ENCODE measurements around the gene C1QTNF6. TPM values are rescaled to one million over a fixed set of nuclear protein-coding genes. Genes with fewer than 3 reads are reported as not detected.

Gene C1QTNF6
- total RNA-seq, 1 experiment from 2014 or later = 0.08 TPM

- Histone ChIP-seq H3K9me3 (replicated peaks) (no peaks in the 10 kb centered on the region), H3K27ac (no peak overlapping the region), H3K27me3 (no peaks in the 10 kb centered on the region), H3K4me1 (no peaks in the 10 kb centered on the region), H3K36me3 (no peaks in the 10 kb centered on the region), H3K4me3 (no peak overlapping the region)
- no peak for DNase-seq
Measured at GRCh38 chr22:37193629-37194191, 5.7 kb upstream of the C1QTNF6 start.

DNA sequence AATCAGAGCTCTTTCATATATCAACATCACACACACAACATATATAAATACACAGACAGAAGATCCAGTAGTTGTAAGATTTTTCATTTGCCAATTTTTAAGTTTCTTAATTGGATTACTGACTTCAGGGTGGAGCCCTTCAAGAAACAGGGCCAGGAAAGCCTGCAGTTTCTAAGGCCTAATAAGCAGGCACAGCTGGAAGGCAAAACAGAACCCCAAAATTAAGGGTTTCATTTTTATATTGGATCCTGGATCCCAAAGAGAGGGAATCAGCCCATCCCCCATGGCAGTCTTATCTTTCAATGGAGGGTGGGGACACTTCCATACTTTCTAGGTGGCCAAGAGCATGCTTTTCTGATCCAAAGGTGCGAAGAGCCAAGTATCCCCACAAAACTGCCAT, 4.7 kb upstream of the C1QTNF6 start:
- no peak for DNase-seq
- Histone ChIP-seq H3K4me1 (no peaks in the 10 kb centered on the region), H3K4me3 (no peak overlapping the region)

DNA sequence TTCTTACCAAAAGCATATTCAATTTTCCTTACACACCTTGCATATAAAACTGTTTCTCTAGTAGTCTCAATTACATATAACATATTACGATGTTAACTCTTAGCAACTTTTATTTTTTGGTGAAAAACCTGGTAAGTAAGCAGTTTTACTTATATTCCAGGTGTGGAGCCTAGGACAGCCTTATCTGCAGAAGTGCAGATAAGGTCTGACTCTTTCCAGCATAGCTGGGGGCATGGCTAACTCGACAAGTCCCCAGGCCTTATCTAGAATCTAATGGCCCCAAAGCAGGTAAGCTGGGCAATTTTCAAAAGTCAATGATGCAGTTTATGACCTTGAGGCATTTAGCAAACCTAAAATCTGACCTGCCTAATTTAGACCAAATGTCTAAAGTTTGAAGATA, 4.2 kb upstream of the C1QTNF6 start:
- H3K4me3 ChIP-seq = no peak overlapping the region
- no peak for DNase-seq
- no peaks in the 10 kb centered on the region for H3K36me3 ChIP-seq
- no peaks in the 10 kb centered on the region for H3K4me1 ChIP-seq
- H3K27ac ChIP-seq = no peak overlapping the region
- H3K9me3 ChIP-seq (replicated peaks) = no peaks in the 10 kb centered on the region
- H3K27me3 ChIP-seq = no peaks in the 10 kb centered on the region

More for the DNA sequence above, 4.7 kb upstream of the C1QTNF6 start:
- Histone ChIP-seq H3K27ac (no peak overlapping the region), H3K27me3 (no peaks in the 10 kb centered on the region), H3K36me3 (no peaks in the 10 kb centered on the region), H3K9me3 (replicated peaks) (no peaks in the 10 kb centered on the region)

GRCh38 chr22:37190262-37190780, 2.3 kb upstream of the C1QTNF6 start:
- no peak for DNase-seq

GRCh38 chr22:37188901-37189466, 937 bp upstream of the C1QTNF6 start:
- Histone ChIP-seq H3K27me3 (no peaks in the 10 kb centered on the region), H3K36me3 (no peaks in the 10 kb centered on the region), H3K9me3 (replicated peaks) (no peaks in the 10 kb centered on the region), H3K27ac (no peak overlapping the region), H3K4me1 (no peaks in the 10 kb centered on the region), H3K4me3 (no peak overlapping the region)
- no peak for DNase-seq

More at GRCh38 chr22:37190262-37190780, 2.3 kb upstream of the C1QTNF6 start:
- Histone ChIP-seq H3K27ac (no peak overlapping the region), H3K36me3 (no peaks in the 10 kb centered on the region), H3K4me1 (no peaks in the 10 kb centered on the region), H3K9me3 (replicated peaks) (no peaks in the 10 kb centered on the region), H3K27me3 (no peaks in the 10 kb centered on the region), H3K4me3 (no peak overlapping the region)

DNA sequence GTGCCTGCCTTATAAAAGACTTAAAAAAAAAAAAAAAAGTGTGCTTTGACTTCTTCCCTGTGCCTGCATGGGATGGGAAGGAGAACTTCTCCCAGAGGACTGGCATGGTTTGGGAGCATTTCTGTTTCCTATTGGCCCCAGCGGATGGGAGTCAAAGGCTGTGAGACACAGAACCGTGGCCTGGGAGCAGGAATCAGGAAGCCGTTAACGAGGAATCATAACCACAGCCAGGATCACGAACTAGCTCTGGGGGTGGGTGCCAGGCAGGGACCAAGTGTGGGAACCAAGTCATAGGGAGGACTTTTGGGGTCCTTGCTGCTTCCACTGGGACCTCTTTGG, 526 bp downstream of the C1QTNF6 start:
- Histone ChIP-seq H3K4me1 (no peaks in the 10 kb centered on the region), H3K4me3 (no peak overlapping the region), H3K36me3 (no peaks in the 10 kb centered on the region), H3K27ac (no peak overlapping the region), H3K9me3 (replicated peaks) (no peaks in the 10 kb centered on the region), H3K27me3 (no peaks in the 10 kb centered on the region)
- no peak for DNase-seq

DNA sequence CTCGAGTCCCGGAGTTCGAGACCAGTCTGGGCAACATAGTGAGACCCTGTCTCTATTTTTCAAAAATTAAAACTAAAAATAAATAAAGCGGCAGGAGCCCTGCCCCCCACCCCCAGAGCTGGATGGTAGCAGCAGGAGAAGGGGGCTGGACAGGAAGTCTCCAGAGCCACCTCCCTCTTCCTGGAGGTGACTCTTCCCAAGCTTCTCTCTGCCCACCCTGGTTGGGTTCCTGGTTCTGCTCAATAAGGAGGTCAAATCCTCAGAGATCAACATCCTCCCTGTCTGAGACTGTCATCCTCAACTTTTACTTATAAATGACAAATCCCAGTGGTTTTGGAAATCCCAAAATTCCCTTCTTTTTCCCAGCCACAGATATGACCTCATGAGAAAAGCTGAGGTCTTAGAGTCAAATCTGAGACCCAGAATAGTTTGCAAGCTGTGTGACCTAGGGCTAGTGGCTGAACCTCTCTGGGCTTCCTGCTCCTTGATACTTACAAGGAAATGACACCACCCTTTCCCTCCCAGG, 987 bp downstream of the C1QTNF6 start:
- no peaks in the 10 kb centered on the region for H3K36me3 ChIP-seq
- DNase-seq = no peak
- H3K4me3 ChIP-seq = no peak overlapping the region
- no peaks in the 10 kb centered on the region for H3K4me1 ChIP-seq
- H3K27me3 ChIP-seq = no peaks in the 10 kb centered on the region
- no peak overlapping the region for H3K27ac ChIP-seq
- H3K9me3 ChIP-seq (replicated peaks) = no peaks in the 10 kb centered on the region

DNA sequence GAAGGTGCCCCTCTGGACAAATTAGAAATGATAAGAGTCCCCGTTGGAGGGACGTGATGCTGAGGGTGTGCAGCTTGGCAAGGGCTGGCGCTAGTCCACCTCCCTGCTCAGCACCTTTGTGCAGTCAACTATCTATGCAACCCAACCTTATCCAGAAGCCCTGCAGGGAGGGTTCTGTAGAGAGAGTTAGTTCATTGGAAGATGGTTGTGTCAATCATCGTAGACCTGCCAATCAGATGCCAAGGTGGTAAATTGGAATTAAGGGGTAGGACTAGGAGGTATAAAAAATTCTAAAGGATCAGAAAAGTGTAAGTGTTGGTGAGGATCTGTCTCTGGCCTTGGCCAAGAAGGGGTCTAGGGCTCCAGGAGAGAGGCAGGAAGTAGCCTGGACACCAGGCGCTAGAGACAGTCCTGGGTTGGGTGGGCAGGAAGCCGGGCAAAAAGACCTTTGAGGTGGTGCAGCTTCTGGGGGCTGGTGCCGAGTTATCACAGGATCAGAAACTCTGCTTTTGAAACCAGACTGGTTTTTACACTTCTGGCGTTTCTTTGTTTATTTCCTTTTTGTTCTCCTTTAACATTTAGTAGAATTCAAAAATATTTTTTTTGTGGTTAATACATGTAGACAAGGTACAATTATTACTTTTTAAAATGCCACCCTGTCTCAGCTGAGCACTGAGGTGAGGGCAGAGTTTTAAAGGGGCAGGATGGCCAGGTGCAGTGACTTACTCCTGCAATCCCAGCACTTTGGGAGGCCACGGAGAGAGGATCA, 1.6 kb downstream of the C1QTNF6 start:
- no peak overlapping the region for H3K27ac ChIP-seq
- H3K27me3 ChIP-seq = no peaks in the 10 kb centered on the region
- H3K9me3 ChIP-seq (replicated peaks) = no peaks in the 10 kb centered on the region
- DNase-seq = peak in 1 of 2 experiments; percentile 27
- no peaks in the 10 kb centered on the region for H3K36me3 ChIP-seq
- H3K4me1 ChIP-seq = no peaks in the 10 kb centered on the region
- H3K4me3 ChIP-seq = no peak overlapping the region

DNA sequence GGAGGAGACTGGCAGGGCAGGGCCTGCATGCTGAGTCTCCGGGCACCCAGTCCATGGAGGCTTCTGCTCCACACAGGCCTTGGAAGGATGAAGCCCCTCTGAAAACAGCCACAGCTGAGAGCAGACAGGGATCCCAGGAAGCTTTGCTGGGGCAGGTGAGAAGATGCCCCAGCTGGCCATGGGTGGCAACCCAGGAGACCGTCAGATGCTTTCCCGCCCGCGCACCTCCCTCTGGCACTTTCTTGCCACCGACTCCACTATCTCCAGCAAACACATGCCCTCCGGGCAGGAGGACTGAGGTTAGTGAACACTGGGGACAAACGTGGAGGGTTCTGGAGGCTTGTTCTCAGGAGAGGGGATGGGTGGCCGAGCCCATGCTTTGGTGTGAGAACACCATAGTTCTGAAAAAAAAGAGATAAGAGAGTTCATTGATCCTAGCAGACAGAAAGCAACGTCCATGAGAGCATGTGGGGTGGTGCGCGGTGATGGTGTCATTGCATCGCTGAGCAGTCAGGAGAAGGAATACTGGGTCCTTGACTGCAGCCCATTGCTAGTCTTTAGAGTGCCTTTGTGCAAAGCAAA, 2.3 kb downstream of the C1QTNF6 start:
- no peaks in the 10 kb centered on the region for H3K4me1 ChIP-seq
- no peak overlapping the region for H3K27ac ChIP-seq
- no peaks in the 10 kb centered on the region for H3K9me3 ChIP-seq (replicated peaks)
- no peak overlapping the region for H3K4me3 ChIP-seq
- no peaks in the 10 kb centered on the region for H3K27me3 ChIP-seq
- no peaks in the 10 kb centered on the region for H3K36me3 ChIP-seq
- no peak for DNase-seq

GRCh38 chr22:37184816-37185541, 3.1 kb downstream of the C1QTNF6 start:
- no peak overlapping the region for H3K4me3 ChIP-seq
- no peaks in the 10 kb centered on the region for H3K9me3 ChIP-seq (replicated peaks)
- no peaks in the 10 kb centered on the region for H3K4me1 ChIP-seq
- H3K27ac ChIP-seq = no peak overlapping the region
- no peaks in the 10 kb centered on the region for H3K27me3 ChIP-seq
- H3K36me3 ChIP-seq = no peaks in the 10 kb centered on the region
- DNase-seq = no peak

DNA sequence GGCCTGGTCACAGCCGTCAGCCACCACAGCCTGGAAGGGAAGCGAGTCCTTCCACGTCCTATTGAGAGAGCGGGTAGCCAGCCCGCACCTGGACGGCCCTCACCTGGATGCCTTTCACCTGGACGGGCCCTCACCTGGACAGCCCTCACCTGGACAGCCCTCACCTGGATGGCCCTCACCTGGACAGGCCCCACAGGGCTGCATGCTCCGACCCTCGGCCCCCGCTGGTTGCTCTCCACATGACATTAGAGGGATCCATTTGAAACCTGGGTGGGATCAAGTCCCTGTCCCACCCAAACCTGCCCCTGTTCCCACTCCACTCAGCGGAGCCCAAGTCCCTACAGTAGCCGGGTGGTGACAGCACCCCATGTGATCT, 3.7 kb downstream of the C1QTNF6 start:
- Histone ChIP-seq H3K27ac (no peak overlapping the region), H3K9me3 (replicated peaks) (no peaks in the 10 kb centered on the region), H3K4me1 (no peaks in the 10 kb centered on the region), H3K27me3 (no peaks in the 10 kb centered on the region), H3K36me3 (no peaks in the 10 kb centered on the region), H3K4me3 (no peak overlapping the region)
- DNase-seq = no peak

DNA sequence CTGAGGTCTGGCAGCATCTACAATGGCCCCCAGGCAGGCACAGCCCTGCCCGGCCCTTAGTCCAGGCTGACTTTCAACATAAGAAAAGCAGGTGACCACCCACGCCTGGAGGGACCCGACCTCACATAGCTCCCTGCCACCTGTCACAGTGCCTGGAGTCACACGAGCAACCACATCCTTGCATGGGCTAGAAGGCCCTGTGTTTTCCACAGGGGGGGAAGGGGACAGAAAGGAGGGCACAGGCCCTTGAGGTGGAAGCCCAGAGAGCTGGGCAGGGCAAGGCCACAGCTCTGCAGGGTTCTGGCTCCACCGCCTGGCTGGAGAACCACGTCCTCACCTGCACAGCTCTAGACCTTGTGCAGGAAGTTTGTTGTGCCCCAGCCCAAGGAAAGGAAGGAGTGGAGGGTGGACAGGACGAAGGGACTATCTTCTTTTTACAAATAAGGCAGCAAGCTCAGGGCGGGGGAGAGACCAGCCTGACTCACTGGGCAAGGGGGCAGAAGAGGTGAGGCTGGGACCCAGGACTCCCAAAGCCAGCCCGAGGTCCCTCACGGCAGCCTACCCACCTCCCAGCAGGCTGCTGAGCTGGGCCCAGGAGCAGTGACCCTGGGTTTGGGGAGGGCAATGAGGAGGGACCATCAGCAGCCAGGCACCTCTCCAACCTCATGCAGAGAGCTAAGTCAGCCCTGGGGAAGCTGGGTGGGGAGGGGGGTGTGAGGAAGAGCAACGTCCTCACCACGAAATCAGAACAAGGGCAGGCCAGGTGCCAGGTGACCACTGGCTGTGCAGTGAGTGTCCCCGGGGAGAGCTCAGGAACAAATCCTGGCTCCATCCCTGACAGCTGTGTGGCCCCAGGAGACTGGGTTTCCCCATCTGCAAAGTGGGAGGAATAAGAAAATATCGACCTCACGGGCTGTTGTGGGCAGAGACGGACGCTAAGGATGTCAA, 4.3 kb downstream of the C1QTNF6 start:
- Histone ChIP-seq H3K27me3 (no peaks in the 10 kb centered on the region), H3K9me3 (replicated peaks) (no peaks in the 10 kb centered on the region), H3K27ac (no peak overlapping the region), H3K36me3 (no peaks in the 10 kb centered on the region), H3K4me1 (no peaks in the 10 kb centered on the region), H3K4me3 (no peak overlapping the region)
- no peak for DNase-seq

DNA sequence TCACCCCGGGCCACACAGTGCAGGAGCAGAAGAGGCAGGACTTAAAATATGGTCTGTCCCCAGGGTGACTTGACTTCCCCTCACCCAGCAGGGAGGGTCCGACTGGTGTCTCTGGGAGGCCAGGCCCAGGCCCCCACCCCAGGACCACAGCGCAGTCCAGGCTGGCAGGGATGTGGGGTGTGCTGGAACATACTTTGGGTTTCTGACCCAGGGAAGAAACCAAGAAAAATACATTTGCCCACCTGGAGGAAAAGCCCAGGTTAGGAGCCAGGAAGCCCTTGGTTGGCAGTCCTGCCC, 5.2 kb downstream of the C1QTNF6 start:
- Histone ChIP-seq H3K4me3 (no peak overlapping the region), H3K27me3 (no peaks in the 10 kb centered on the region), H3K4me1 (no peaks in the 10 kb centered on the region), H3K36me3 (no peaks in the 10 kb centered on the region), H3K9me3 (replicated peaks) (no peaks in the 10 kb centered on the region), H3K27ac (no peak overlapping the region)
- no peak for DNase-seq

Measured in SJCRH30 (cell line).